Smooth muscle cell (in vitro differentiated cells): ENCODE measurements around the gene NXPH1. TPM values are rescaled to one million over a fixed set of nuclear protein-coding genes. Genes with fewer than 3 reads are reported as not detected.
A peak's percentile ranks its signal among the peaks of the same experiment; 100 is the strongest.

Source experiments
- DNase-seq: peaks from one replicate; lab custom pipeline; 2025; ENCODE audit not compliant: unreplicated experiment; lab: John Stamatoyannopoulos, UW
- H2AFZ ChIP-seq: fragments of 200-600 bp; sonication (generic); 2 replicates; pipeline ENCODE4 v1.6.0; 2016; ENCODE audit warnings: antibody characterized with exemption, low read depth, mild to moderate bottlenecking
- H3F3A ChIP-seq: fragments of 200-600 bp; sonication (generic); 2 replicates; pipeline ENCODE4 v1.6.0; 2017; ENCODE audit warnings: antibody characterized with exemption, low read depth
- H3K27ac ChIP-seq: fragments of 200-600 bp; sonication (generic); 2 replicates; pipeline ENCODE4 v1.5.1; 2016; ENCODE audit warnings: low read depth, mild to moderate bottlenecking
- H3K27me3 ChIP-seq: fragments of 200-600 bp; sonication (generic); 2 replicates; pipeline ENCODE4 v1.6.1; 2016; ENCODE audit warnings: low read depth, mild to moderate bottlenecking
- H3K36me3 ChIP-seq: fragments of 200-600 bp; sonication (generic); 2 replicates; pipeline ENCODE4 v1.5.1; 2016; ENCODE audit warnings: low read depth
- H3K4me1 ChIP-seq: fragments of 200-600 bp; sonication (generic); 2 replicates; pipeline ENCODE4 v1.5.1; 2016; ENCODE audit warnings: low read depth
- H3K4me2 ChIP-seq: fragments of 200-600 bp; sonication (generic); 2 replicates; pipeline ENCODE4 v1.6.0; 2016; ENCODE audit warnings: mild to moderate bottlenecking
- H3K4me3 ChIP-seq: fragments of 200-600 bp; sonication (generic); 2 replicates; pipeline ENCODE4 v1.5.1; 2016; ENCODE audit warnings: mild to moderate bottlenecking
- H3K79me2 ChIP-seq: fragments of 200-600 bp; sonication (generic); 2 replicates; pipeline ENCODE4 v1.6.0; 2016; ENCODE audit warnings: low read depth, mild to moderate bottlenecking
- H3K9ac ChIP-seq: fragments of 200-600 bp; sonication (generic); 2 replicates; pipeline ENCODE4 v1.6.0; 2016; ENCODE audit warnings: low read depth
- H3K9me3 ChIP-seq: fragments of 200-600 bp; sonication (generic); replicated peaks from 2 replicates; pipeline ENCODE4 v1.5.1; 2016; ENCODE audit warnings: low read depth
- H4K20me1 ChIP-seq: fragments of 200-600 bp; sonication (generic); 2 replicates; pipeline ENCODE4 v1.6.0; 2016; ENCODE audit warnings: low read depth
- CTCF ChIP-seq: fragments of 200-600 bp; sonication (generic); IDR thresholded peaks from 2 replicates; pipeline ENCODE4 v1.5.1; 2017; ENCODE audit warnings: borderline replicate concordance, mild to moderate bottlenecking, antibody characterized with exemption; ENCODE audit not compliant: insufficient read depth, poor library complexity, severe bottlenecking
- WGBS: methylation state at CpG from one replicate; pipeline ENCODE4 v1.1.7; 2016; ENCODE audit warnings: low lambda C conversion rate; 5-methylcytosine and 5-hydroxymethylcytosine counted together
- polyA plus RNA-seq: library from polyadenylated mRNA; unstranded; fragments of >200 nt; fragmentation: Nextera tagmentation; extraction: Ambion mirVana; gene quantifications from 2 replicates; pipeline ENCODE4 v1.2.1, GENCODE V29; 2016
- total RNA-seq: library from RNA; depleted of rRNA; stranded (reverse); fragments of >200 nt; gene quantifications from 2 replicates; pipeline ENCODE4 v1.2.3, GENCODE V29; 2014

The NXPH1 gene
- total and polyA plus RNA-seq, 2 experiments from 2014 or later, result 0.43 to 2.7 TPM

- no peak for DNase-seq
- Histone ChIP-seq H3K79me2 (no peaks in the 10 kb centered on the region), H3K9ac (no peak overlapping the region), H3K27ac (no peak overlapping the region), H3K4me2 (no peak overlapping the region), H3K4me1 (no peaks in the 10 kb centered on the region), H4K20me1 (no peaks in the 10 kb centered on the region), H3K36me3 (no peaks in the 10 kb centered on the region), H2AFZ (no peak overlapping the region), H3K9me3 (no peaks in the 10 kb centered on the region), H3K4me3 (no peak overlapping the region), H3F3A (no peaks in the 10 kb centered on the region), H3K27me3 (peaks cover 16% of the 10 kb centered on the region)
- no peak for TF ChIP-seq CTCF
- 26% methylated on average over 2 of the region's 2 CpGs for WGBS
These were observed 10.4 kb upstream of the NXPH1 start for GRCh38 chr7:8423057-8423456.

- Histone ChIP-seq H3F3A (no peaks in the 10 kb centered on the region), H2AFZ (no peak overlapping the region), H4K20me1 (no peaks in the 10 kb centered on the region), H3K36me3 (no peaks in the 10 kb centered on the region), H3K4me1 (no peaks in the 10 kb centered on the region), H3K27ac (no peak overlapping the region), H3K9ac (no peak overlapping the region), H3K9me3 (no peaks in the 10 kb centered on the region), H3K4me3 (no peak overlapping the region), H3K27me3 (peaks cover 33% of the 10 kb centered on the region), H3K79me2 (no peaks in the 10 kb centered on the region), H3K4me2 (no peak overlapping the region)
- no peak for DNase-seq
- WGBS, result 94% methylated on average over 1 of the region's 1 CpG
- TF ChIP-seq CTCF, result no peak
These were observed 8.2 kb upstream of the NXPH1 start for GRCh38 chr7:8425223-8425622.

DNA sequence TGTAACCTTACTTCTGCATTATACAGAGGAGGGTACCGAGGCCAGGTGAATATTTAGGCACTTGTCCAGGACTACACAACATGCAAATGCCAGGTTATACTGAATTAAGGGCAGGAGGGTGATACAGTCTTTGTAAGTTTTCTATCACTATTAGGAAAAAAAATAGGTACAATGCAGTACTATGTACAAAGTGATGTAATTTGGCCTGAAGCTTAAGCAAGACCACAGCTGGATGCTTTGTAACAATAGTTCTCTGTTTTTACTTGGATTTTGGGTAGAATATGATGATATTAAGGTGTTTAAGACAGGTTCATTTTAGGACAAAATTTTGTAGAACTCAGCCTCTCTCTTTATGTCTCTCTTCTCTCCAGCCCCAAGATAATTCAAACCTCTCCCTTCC lies 2.8 kb upstream of the NXPH1 start:
- no peaks in the 10 kb centered on the region for H3F3A ChIP-seq
- 94% methylated on average over 1 of the region's 1 CpG for WGBS
- H3K27me3 ChIP-seq, result peaks cover 87% of the 10 kb centered on the region
- H3K36me3 ChIP-seq, result no peaks in the 10 kb centered on the region
- H3K4me2 ChIP-seq, result no peak overlapping the region
- H3K9ac ChIP-seq, result no peak overlapping the region
- no peaks in the 10 kb centered on the region for H3K9me3 ChIP-seq
- peaks cover 10% of the 10 kb centered on the region for H3K4me1 ChIP-seq
- H3K79me2 ChIP-seq, result no peaks in the 10 kb centered on the region
- H3K27ac ChIP-seq, result no peak overlapping the region
- DNase-seq, result no peak
- H3K4me3 ChIP-seq, result no peak overlapping the region
- no peak for TF ChIP-seq CTCF
- H4K20me1 ChIP-seq, result no peaks in the 10 kb centered on the region
- H2AFZ ChIP-seq, result no peak overlapping the region

GRCh38 chr7:8434290-8435002 lies 1.0 kb downstream of the NXPH1 start:
- H3K27me3 ChIP-seq, result peaks cover 95% of the 10 kb centered on the region

More at GRCh38 chr7:8434290-8435002, 1.0 kb downstream of the NXPH1 start:
- WGBS, result 3% methylated on average over 45 of the region's 46 CpGs
- no peak overlapping the region for H2AFZ ChIP-seq
- H3K9ac ChIP-seq, result no peak overlapping the region
- H3K4me3 ChIP-seq, result peak overlapping the region; percentile 32
- peaks cover 10% of the 10 kb centered on the region for H3K4me1 ChIP-seq
- no peak for DNase-seq
- no peak overlapping the region for H3K27ac ChIP-seq
- H3K79me2 ChIP-seq, result no peaks in the 10 kb centered on the region
- H3K9me3 ChIP-seq, result no peaks in the 10 kb centered on the region
- H3K4me2 ChIP-seq, result peak overlapping the region; percentile 82
- no peaks in the 10 kb centered on the region for H3F3A ChIP-seq
- no peak for TF ChIP-seq CTCF
- H4K20me1 ChIP-seq, result no peaks in the 10 kb centered on the region
- H3K36me3 ChIP-seq, result no peaks in the 10 kb centered on the region
